Fibroblast of lung (primary cell): ENCODE results near the gene MAPK8IP3. TPM values are rescaled to one million over a fixed set of nuclear protein-coding genes. Genes with fewer than 3 reads are reported as not detected.
A peak's percentile ranks its signal among the peaks of the same experiment; 100 is the strongest.

Experiments
- DNase-seq, 2 donors: peaks; one replicate each; pipeline versions ENCODE4 v3.0.0 to v3.0.0-alpha.2; 2010; ENCODE audit warnings: low read depth in 2 of 2
- H2AFZ ChIP-seq: 2 replicates; pipeline ENCODE4 v1.5.1; 2012; ENCODE audit warnings: low read length, control low read depth, inconsistent platforms
- H3K27ac ChIP-seq: 2 replicates; pipeline ENCODE4 v1.5.1; 2011; ENCODE audit warnings: low read length, control low read depth; ENCODE audit not compliant: insufficient read depth
- H3K27me3 ChIP-seq: 2 replicates; pipeline ENCODE4 v1.5.1; 2011; ENCODE audit warnings: mild to moderate bottlenecking, low read length; ENCODE audit not compliant: control insufficient read depth, insufficient read depth
- H3K36me3 ChIP-seq: 2 replicates; pipeline ENCODE4 v1.5.1; 2011; ENCODE audit warnings: low read length; ENCODE audit not compliant: control insufficient read depth, insufficient read depth
- H3K4me1 ChIP-seq: 2 replicates; pipeline ENCODE4 v1.5.1; 2011; ENCODE audit warnings: low read length; ENCODE audit not compliant: control insufficient read depth, insufficient read depth; ENCODE audit errors: extremely low read depth
- H3K4me2 ChIP-seq: 2 replicates; pipeline ENCODE4 v1.5.1; 2011; ENCODE audit warnings: low read length, control low read depth; ENCODE audit not compliant: insufficient read depth; ENCODE audit errors: extremely low read depth
- H3K4me3 ChIP-seq, 4 experiments: fragments of 200-600 bp in 1 of 4; sonication (generic) in 1 of 4; replicated peaks in 1 of 4; 2 replicates each; pipeline ENCODE4 v1.5.1; 2011 to 2016; ENCODE audit warnings: low read length in 4 of 4, low read depth in 3 of 4, mild to moderate bottlenecking in 3 of 4, control low read depth in 2 of 4, inconsistent platforms in 1 of 4, mixed read lengths in 1 of 4; ENCODE audit not compliant: insufficient read depth in 1 of 4; ENCODE audit errors: control extremely low read depth in 1 of 4
- H3K79me2 ChIP-seq: 2 replicates; pipeline ENCODE4 v1.5.1; 2012; ENCODE audit warnings: mild to moderate bottlenecking, low read length, inconsistent platforms; ENCODE audit not compliant: control insufficient read depth, insufficient read depth
- H3K9ac ChIP-seq: 2 replicates; pipeline ENCODE4 v1.5.1; 2011; ENCODE audit warnings: mild to moderate bottlenecking, low read length, control low read depth; ENCODE audit not compliant: insufficient read depth
- H3K9me3 ChIP-seq: 2 replicates; pipeline ENCODE4 v1.5.1; 2012; ENCODE audit warnings: low read depth, low read length; ENCODE audit not compliant: control insufficient read depth, insufficient read depth
- H4K20me1 ChIP-seq: 2 replicates; pipeline ENCODE4 v1.5.1; 2011; ENCODE audit warnings: low read length; ENCODE audit not compliant: control insufficient read depth, insufficient read depth; ENCODE audit errors: extremely low read depth
- CTCF ChIP-seq, 2 donors: IDR thresholded peaks in 1 of 2; conservative IDR thresholded peaks in 1 of 2; 1 replicate in 1 of 2; 2 replicates in 1 of 2; pipeline ENCODE4 v1.5.1; 2011 to 2012; ENCODE audit warnings: low read length in 2 of 2, control low read depth in 1 of 2, inconsistent platforms in 1 of 2, low read depth in 1 of 2, mild to moderate bottlenecking in 1 of 2
- EZH2 ChIP-seq: IDR thresholded peaks from 2 replicates; pipeline ENCODE4 v1.5.1; 2012; ENCODE audit warnings: low read length, control low read depth, mild to moderate bottlenecking; ENCODE audit errors: missing control alignments
- polyA plus RNA-seq, 2 donors: library from polyadenylated mRNA; depleted of rRNA in 1 of 2; stranded (reverse) in 1 of 2; unstranded in 1 of 2; fragments of >200 nt; gene quantifications; 2 replicates each; pipeline ENCODE4 v1.2.1, GENCODE V29; 2011 to 2012; ENCODE audit warnings: missing spikeins in 1 of 2
- total RNA-seq: library from RNA; depleted of rRNA; stranded (reverse); fragments of >200 nt; gene quantifications from 2 replicates; pipeline ENCODE4 v1.2.1, GENCODE V29; 2014

The MAPK8IP3 gene
- total and polyA plus RNA-seq, 2 donors (not counting 1 experiment from before 2014, with no cell fraction given): 9.4 to 36.3 TPM

GRCh38 chr16:1775006-1775845, 69.2 kb downstream of the MAPK8IP3 start:
- H3K9ac ChIP-seq: no peak overlapping the region
- H4K20me1 ChIP-seq: no peaks in the 10 kb centered on the region
- no peak overlapping the region for H3K27ac ChIP-seq
- peaks cover 21% of the 10 kb centered on the region for H3K36me3 ChIP-seq
- H3K27me3 ChIP-seq: no peaks in the 10 kb centered on the region
- no peaks in the 10 kb centered on the region for H3K9me3 ChIP-seq
- DNase-seq: no peak
- peaks cover 31% of the 10 kb centered on the region for H3K79me2 ChIP-seq
- H3K4me3 ChIP-seq: peak overlapping the region in 1 of 4 experiments; percentile 7
- no peak overlapping the region for H3K4me2 ChIP-seq
- H2AFZ ChIP-seq: no peak overlapping the region
- H3K4me1 ChIP-seq: peaks cover 18% of the 10 kb centered on the region
- TF ChIP-seq CTCF (conservative IDR thresholded peaks at IDR 0.05 in 1 of 2, IDR thresholded peaks at IDR 0.05 in 1 of 2; ENCODE audit: low read depth in 1 of 2, low read length in 2 of 2) (no peak), EZH2 (no peak)

GRCh38 chr16:1775846-1776671, 70.1 kb downstream of the MAPK8IP3 start:
- Histone ChIP-seq H3K4me1 (peaks cover 13% of the 10 kb centered on the region), H2AFZ (no peak overlapping the region), H3K27me3 (no peaks in the 10 kb centered on the region), H3K79me2 (peaks cover 31% of the 10 kb centered on the region), H3K9me3 (no peaks in the 10 kb centered on the region), H3K36me3 (peaks cover 22% of the 10 kb centered on the region), H3K9ac (no peak overlapping the region), H3K4me3 (no peak overlapping the region), H4K20me1 (no peaks in the 10 kb centered on the region), H3K27ac (no peak overlapping the region), H3K4me2 (no peak overlapping the region)
- no peak for TF ChIP-seq EZH2
- TF ChIP-seq CTCF (conservative IDR thresholded peaks at IDR 0.05 in 1 of 2, IDR thresholded peaks at IDR 0.05 in 1 of 2; ENCODE audit: low read depth in 1 of 2, low read length in 2 of 2): no peak
- no peak for DNase-seq

GRCh38 chr16:1776672-1776955, 70.6 kb downstream of the MAPK8IP3 start:
- peaks cover 22% of the 10 kb centered on the region for H3K36me3 ChIP-seq
- no peak overlapping the region for H2AFZ ChIP-seq
- H3K9me3 ChIP-seq: no peaks in the 10 kb centered on the region
- no peak for TF ChIP-seq EZH2
- TF ChIP-seq CTCF (conservative IDR thresholded peaks at IDR 0.05 in 1 of 2, IDR thresholded peaks at IDR 0.05 in 1 of 2; ENCODE audit: low read depth in 1 of 2, low read length in 2 of 2): no peak
- H4K20me1 ChIP-seq: no peaks in the 10 kb centered on the region
- no peak overlapping the region for H3K27ac ChIP-seq
- no peak overlapping the region for H3K4me2 ChIP-seq
- H3K4me3 ChIP-seq: no peak overlapping the region
- H3K79me2 ChIP-seq: peaks cover 32% of the 10 kb centered on the region
- no peak overlapping the region for H3K9ac ChIP-seq
- H3K4me1 ChIP-seq: peaks cover 13% of the 10 kb centered on the region
- DNase-seq: no peak
- H3K27me3 ChIP-seq: no peaks in the 10 kb centered on the region
